DND-41 (cell line): ENCODE data around the gene RFX5.

Experiments used
- CTCF ChIP-seq: IDR thresholded peaks from 2 replicates; pipeline ENCODE4 v1.5.1; 2012; ENCODE audit warnings: borderline replicate concordance, low read length, moderate library complexity, mild to moderate bottlenecking; ENCODE audit not compliant: poor library complexity, severe bottlenecking; ENCODE audit errors: extremely low read depth
- EZH2 ChIP-seq: IDR thresholded peaks from 3 replicates; pipeline ENCODE4 v1.6.1; 2012; ENCODE audit warnings: borderline replicate concordance, low read depth, mild to moderate bottlenecking, moderate library complexity, low read length, inconsistent platforms; ENCODE audit not compliant: severe bottlenecking

- TF ChIP-seq CTCF (no peak), EZH2 (no peak)
Observed at GRCh38 chr1:151369621-151370048, 22.6 kb upstream of the RFX5 start.
